Raji (cell line): ENCODE data around the gene COLEC11.

Experiments
- POLR2A ChIP-seq: IDR thresholded peaks from 2 replicates; pipeline ENCODE4 v1.6.1; 2011; ENCODE audit warnings: low read depth, low read length, control low read depth; ENCODE audit not compliant: insufficient read depth

Gene COLEC11

DNA sequence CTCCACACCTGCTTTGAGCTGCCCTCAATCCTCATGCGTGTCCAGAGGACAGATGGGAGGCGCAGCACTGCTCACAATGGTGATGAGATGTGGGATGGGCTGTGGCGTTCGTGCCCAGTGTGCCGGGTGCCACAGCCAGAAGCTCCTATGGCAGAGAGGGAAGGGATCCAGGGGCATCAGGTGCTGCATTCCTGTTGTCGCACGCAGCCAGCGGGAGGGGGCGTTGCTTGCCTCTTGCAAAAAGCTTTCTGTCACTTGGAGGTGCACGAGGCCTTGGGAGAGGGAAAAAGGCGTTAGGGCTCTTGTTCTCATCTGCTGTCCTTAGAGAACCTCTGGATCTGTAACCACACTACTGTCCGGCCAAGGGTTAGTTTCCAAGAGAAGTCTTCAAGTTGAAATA lies 33.9 kb downstream of the COLEC11 start:
- TF ChIP-seq POLR2A: no peak

DNA sequence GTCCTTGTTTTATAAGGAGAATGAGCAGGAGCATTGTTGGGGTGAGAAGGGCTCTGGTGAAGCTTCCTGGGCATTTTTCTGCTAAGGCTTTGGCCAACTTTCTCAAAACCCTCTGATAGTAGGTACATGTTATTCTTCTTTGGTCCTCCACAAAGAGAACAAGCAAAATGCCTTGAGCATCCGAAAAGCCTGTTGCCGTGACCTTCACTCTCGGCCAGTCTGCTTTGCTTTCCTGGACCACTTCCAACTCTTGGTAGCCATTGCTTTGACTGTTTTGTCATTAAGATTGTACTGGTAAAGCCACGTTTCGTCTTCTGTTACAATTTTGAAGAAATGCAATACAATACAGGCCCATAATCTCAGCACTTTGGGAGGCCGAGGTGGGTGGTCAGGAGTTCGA lies 35.7 kb downstream of the COLEC11 start:
- no peak for TF ChIP-seq POLR2A

DNA sequence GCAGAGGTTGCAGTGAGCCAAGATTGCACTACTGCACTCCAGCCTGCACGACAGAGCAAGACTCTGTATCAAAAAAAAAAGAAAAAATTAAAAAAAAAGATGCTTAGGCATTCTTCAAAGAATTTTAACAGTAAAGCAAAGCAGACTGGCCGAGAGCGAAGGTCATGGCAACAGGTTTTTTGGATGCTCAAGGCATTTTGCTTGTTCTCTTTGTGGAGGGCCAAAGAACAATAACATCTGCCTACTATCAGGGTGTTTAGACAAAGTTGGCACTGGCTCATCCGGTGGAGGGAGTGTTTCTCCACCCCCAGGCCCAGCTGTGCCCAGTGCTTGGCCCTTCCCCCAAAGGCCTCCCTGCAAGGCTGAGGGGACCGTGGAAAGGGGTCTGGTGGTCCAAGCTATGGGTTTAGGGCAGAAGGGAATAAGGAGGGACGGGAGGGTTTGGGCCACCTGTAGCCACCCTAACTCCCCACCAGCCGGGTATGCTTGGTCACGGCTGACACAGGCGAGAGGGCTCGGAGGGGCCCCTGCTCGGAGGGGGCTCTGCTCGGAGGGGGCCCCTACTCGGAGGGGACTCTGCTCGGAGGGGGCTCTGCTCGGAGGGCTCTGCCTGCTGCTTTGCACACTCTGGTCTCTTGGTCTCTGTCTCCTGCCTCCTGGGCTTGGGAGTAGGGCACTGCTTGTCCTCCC lies 36.4 kb downstream of the COLEC11 start:
- TF ChIP-seq POLR2A: no peak

DNA sequence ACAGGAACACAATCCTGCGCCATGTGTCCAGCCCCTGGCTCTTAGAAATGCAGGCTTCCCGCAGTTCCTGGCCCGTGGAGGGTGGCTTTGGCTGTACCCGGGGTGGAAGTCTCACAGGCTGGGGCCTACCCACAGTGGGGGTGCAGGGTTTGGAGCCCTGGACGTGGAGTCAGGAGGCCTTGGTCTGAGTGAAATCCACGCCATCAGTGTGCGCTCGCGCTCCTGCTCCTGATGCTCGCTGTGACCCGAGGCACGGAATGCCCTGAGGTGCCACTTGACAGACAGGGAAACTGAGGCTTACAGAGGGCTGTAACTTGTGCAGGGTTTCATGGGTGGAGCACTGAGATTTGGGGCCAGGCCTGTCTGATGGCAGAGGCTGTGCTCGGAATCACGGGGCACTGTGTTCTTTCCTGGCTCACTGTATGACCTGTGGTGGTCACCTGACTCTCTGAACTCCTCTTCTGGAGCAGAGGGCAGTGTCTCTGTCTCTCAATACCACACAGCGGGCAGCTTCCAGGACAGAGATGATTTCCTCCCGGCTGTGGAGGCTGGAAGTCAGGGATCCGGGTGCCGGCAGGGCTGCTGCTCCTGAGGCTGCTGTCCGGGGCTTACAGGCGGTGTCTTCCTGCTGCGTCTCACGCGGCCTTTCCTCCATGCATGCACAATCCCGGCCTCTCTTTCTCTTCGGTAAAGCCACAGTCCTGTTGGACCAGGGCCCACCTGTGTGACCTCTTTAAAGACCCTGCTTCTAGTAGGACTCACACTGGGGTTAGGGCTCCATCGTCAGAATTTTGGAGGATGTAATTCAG lies 37.1 kb downstream of the COLEC11 start:
- TF ChIP-seq POLR2A: no peak

DNA sequence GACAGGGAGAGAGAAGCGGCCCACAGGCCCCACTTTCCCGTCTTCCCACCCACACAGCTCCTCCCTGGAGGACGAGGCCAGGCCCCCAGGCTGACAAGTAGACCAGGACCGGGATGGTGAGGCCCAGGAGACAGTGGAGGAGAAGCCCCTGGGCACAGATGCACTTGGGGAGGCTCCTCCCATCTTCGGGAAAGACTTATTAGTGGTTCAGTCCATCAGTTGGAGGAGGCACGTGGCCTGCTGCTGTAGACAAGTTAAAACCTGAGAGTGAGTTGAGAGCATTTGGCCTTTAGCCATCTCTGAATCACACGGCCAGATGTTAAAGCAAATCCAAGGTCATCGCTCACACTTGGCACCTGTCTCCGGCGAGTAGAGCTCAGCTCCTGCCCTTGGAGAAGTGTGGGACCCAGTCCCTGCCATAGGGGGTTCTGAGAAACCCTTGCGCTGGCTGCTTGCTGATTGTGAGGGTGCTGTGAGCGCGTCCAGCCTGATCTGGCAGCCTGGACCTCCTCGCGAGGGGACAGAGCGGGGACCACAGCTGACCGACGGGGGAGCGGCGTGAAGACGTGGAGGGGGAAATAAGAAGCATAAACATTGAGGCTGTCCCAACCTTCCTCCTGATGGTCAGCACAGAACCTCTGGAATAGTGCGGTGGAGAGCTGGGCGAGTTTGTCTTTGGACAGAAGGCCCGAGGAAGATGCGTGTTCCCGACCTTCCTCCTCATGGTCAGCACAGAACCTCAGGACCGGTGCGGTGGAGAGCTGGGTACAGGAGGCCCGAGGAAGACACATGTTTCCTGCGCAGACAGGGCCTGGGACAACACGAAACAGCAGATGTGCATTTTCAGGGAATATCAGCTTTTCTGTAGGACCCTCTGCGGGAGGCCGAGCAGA lies 38.4 kb downstream of the COLEC11 start:
- no peak for TF ChIP-seq POLR2A

DNA sequence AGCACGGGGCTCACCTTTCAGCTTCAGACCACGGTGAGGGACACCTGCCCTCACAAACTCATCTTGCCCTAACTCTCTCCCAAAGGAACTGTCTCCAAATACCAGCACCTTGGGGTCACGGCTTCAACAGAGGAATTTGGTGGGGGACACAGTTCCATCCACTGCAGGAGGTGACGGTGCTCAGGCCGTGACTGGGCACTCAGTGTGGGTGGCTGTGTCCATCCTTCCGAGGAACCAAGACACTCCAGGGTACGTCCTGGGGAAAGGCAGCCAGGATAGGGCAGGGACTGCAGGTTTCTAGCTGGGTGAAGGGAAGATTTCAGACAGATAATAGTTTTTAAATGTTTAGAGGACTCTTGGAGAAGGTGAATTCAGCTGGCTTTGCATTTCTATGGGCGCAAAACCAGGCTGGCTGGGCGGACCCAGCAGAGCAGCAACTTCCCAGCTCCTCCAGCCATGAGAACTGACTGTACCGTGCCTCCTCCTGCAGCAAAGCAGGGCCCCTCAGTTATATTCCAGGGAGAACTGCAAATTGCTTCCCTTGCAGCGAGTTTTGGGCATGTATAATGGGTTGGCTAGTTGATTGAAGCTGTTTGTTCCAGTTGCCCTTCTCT lies 39.2 kb downstream of the COLEC11 start:
- TF ChIP-seq POLR2A: no peak

DNA sequence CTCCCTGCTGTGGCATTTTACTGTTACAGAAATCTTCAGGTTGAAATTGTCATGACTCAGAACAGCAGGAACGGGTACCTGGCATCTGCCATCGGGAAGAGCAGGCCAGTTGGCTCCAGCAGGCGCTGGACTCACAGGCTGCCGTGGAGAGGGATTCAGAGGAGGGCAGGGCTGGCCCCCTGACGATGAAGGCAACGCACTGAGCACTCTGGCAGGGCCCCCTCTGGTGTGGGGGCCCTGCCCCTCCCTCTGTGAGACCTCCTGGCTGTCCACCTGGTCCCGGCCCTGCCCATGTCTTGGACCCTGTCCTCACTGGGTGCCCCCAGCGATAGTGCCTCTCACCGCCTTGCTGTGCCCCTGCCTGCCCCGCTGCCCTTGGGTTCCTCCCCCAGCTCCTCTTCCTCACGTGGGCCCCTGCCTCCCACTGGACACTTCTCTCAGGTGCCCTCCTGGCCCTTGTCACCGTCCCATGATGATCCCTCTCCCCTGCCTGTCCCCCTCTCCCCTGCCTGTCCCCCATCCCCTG lies 39.7 kb downstream of the COLEC11 start:
- no peak for TF ChIP-seq POLR2A

DNA sequence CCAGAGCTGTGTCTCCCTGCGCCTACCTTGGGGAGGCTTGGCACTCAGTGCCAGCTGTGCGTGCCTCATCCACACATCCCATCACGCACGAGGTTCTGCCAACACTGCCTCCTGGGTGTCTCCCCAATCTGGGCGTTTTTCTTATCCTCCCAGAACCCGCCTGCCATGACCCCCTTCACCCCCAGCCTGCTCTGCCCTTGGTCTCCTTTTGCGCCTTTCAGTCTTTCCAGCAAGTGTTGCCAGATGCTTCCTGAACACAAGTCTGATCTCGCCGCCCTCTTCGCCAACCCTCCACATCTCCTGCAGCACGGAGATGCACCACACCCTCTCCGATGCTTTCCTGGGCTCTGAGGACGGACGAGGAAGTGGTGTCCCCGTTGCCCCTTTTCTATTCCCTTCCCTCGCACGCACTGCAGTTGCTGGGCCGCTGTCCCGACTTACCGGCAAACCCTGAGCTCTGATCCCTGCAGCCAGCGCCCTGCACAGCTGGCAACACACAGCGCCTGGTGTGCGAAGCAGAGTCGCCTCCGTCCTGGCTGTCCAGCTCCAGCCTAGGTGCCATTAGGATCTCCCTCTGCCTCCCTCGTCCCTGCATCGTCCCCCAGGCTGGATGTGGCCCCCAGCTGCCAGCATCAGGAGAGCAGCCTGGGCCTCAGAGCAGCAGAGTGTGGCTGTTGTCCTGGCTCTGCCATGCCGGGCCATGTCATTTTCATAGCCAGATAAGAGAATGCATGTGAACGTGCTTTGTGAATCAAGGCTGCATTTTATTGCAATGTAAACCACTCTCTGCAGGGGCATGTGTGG lies 40.5 kb downstream of the COLEC11 start:
- TF ChIP-seq POLR2A: no peak

DNA sequence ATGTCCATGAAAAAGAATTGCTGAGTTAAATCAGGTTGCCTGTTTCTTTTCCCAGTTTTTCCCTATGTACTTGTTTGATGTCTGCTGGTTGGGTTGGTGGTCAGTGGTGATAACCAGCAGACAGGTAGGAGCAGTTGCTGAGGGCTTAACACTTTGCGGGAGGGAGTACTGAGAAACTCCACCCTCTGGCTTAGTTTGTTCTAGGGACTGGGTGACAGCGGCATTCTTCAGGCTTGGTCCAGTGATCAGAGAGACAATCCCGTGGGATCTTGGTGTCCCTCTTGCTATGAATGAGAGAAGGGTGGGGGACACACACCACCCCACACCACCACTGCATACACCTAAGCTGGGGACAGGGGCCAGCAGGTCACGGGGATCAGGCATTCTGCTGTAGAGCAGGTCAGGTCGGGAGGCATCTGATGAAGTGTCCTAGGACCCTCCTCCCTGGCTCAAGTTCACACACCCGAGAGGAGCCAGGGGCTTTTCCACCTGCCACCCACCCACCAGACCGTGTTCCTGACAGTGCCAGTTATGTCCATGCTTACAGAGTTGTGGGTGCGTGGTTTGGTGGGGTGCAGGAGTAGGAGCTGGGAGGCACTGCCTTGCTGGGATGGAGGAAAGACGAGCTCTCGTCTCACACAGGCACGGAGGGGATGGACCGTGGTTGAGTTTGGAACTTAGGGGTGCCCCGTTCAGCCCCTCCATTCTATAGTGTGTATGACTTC lies 41.8 kb downstream of the COLEC11 start:
- no peak for TF ChIP-seq POLR2A

DNA sequence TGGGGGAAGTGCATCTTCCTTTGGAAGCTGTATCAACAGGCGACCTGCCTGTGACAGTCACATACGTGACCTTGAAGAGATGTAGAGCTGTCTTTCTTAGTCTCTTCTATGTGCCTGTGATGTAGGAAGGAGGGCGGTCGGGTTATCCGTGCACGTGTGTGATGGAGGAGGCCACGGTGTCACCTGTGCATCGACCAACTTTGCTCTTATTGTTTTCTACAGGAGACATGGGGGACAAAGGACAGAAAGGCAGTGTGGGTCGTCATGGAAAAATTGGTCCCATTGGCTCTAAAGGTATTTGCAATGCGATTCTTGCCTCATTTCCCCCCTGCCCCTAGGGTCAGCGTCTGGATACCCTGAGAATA lies 42.4 kb downstream of the COLEC11 start:
- no peak for TF ChIP-seq POLR2A

DNA sequence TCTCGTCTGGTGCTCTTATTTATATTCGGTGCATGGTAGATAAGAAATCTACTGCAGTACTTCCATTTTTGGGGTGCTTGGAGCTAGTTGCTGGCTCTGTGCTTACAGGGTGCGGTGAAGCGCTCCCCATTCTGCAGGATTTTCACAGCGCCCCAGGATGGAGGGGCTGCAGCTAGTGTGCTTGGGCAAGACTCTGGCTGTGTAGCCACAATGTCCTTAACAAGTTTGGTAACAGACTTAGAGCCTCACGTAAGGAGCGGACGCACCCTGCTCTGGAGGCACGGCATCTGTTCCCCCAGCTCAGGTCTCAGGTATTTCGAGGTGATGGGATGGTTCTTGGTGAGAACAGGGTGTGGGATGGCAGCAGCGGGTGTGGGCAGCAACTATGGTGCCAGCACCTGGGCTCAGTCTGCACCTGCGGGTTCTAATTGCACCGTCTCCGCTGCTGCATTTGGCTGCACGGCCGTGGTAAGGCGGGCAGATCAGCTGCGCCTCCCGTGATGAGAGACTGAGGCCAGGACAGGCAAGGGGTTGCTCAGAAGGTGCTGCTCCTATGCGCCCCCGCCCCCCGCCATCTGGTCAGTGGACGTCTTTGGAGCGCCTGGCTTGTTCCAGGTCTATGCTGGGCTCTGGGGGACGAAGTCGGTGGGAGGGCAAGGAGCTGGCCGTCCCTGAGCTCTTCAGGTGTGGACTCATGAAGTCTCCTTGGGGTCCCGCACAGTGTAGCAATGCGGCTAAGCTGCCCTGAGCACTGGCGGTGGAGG lies 43.0 kb downstream of the COLEC11 start:
- TF ChIP-seq POLR2A: no peak

DNA sequence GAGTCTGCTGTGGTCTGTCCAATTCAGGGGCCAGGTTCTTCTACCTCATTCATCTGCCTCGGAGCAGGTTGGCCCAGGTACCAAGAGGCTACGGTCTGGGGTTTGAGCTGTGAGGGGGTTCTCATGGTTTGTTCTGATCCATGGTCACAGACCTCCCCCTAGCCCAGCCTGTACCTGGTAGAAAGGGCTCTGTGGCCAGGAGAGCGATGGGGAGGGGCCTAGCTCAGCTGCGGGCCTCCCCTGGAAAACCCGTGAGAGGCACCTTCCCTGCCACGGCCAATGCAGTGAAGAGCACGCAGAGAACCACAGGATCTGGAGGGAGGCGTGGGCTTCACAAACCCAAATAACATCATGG lies 43.5 kb downstream of the COLEC11 start:
- TF ChIP-seq POLR2A: no peak
